Measurements from ENCODE around the gene GNAQ. TPM values are rescaled to one million over a fixed set of nuclear protein-coding genes. Genes with fewer than 3 reads are reported as not detected.
A peak's percentile ranks its signal among the peaks of the same experiment; 100 is the strongest.
"Not testable (repeated sequence)": the region's sequence is repeated elsewhere in the genome, so short reads cannot be mapped to it uniquely, and the experiment has no call there.

The GNAQ gene
- total RNA-seq, 1 experiment from 2014 or later: 34.1 TPM

- BruUV-seq (replicated peaks): no TSS peak
- Mint-ChIP-seq H3K27me3 (ENCODE audit: unreplicated experiment) (no peaks in the 10 kb centered on the region), H3K4me3 (ENCODE audit: low read depth, unreplicated experiment) (no peak overlapping the region), H3K36me3 (ENCODE audit: insufficient read depth, unreplicated experiment) (no peaks in the 10 kb centered on the region), H3K27ac (ENCODE audit: unreplicated experiment) (no peak overlapping the region), H3K4me1 (ENCODE audit: low read depth, unreplicated experiment) (no peaks in the 10 kb centered on the region), H3K9me3 (ENCODE audit: low read depth, unreplicated experiment) (no peaks in the 10 kb centered on the region)
- peak; percentile 3 for DNase-seq
- CTCF ChIA-PET: no interaction called here
- TF ChIP-seq, protein P1, sequence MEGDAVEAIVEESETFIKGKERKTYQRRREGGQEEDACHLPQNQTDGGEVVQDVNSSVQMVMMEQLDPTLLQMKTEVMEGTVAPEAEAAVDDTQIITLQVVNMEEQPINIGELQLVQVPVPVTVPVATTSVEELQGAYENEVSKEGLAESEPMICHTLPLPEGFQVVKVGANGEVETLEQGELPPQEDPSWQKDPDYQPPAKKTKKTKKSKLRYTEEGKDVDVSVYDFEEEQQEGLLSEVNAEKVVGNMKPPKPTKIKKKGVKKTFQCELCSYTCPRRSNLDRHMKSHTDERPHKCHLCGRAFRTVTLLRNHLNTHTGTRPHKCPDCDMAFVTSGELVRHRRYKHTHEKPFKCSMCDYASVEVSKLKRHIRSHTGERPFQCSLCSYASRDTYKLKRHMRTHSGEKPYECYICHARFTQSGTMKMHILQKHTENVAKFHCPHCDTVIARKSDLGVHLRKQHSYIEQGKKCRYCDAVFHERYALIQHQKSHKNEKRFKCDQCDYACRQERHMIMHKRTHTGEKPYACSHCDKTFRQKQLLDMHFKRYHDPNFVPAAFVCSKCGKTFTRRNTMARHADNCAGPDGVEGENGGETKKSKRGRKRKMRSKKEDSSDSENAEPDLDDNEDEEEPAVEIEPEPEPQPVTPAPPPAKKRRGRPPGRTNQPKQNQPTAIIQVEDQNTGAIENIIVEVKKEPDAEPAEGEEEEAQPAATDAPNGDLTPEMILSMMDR (IDR thresholded peaks at IDR 0.05; ENCODE audit: unreplicated experiment): no peak
- intact Hi-C loops (cut with micrococcal nuclease; ENCODE audit: unreplicated experiment): loop anchor here (5.0 kb wide), 1 partner anchor 308 kb away; no protein-coding TSS in a partner anchor
These were observed 266.5 kb downstream of the GNAQ start for GRCh38 chr9:77764894-77765780.

GRCh38 chr9:77763566-77763965, 268.0 kb downstream of the GNAQ start:
- no peak overlapping the region for H3K4me3 Mint-ChIP-seq (ENCODE audit: low read depth, unreplicated experiment)
- no TSS peak for BruUV-seq (replicated peaks)
- no peak for DNase-seq
- TF ChIP-seq, protein P1 (IDR thresholded peaks at IDR 0.05; ENCODE audit: unreplicated experiment): no peak
- H3K36me3 Mint-ChIP-seq (ENCODE audit: insufficient read depth, unreplicated experiment): no peaks in the 10 kb centered on the region
- CTCF ChIA-PET: no interaction called here
- no peaks in the 10 kb centered on the region for H3K4me1 Mint-ChIP-seq (ENCODE audit: low read depth, unreplicated experiment)
- H3K27ac Mint-ChIP-seq (ENCODE audit: unreplicated experiment): no peak overlapping the region
- no peaks in the 10 kb centered on the region for H3K9me3 Mint-ChIP-seq (ENCODE audit: low read depth, unreplicated experiment)
- intact Hi-C loops (cut with micrococcal nuclease; ENCODE audit: unreplicated experiment): no loop called here
- no peaks in the 10 kb centered on the region for H3K27me3 Mint-ChIP-seq (ENCODE audit: unreplicated experiment)

- H3K4me1 Mint-ChIP-seq (ENCODE audit: low read depth, unreplicated experiment); H3K9me3 Mint-ChIP-seq (ENCODE audit: low read depth, unreplicated experiment); H3K27me3 Mint-ChIP-seq (ENCODE audit: unreplicated experiment); BruUV-seq (replicated peaks); H3K27ac Mint-ChIP-seq (ENCODE audit: unreplicated experiment); H3K36me3 Mint-ChIP-seq (ENCODE audit: insufficient read depth, unreplicated experiment); H3K4me3 Mint-ChIP-seq (ENCODE audit: low read depth, unreplicated experiment); CTCF ChIA-PET; DNase-seq; intact Hi-C loops (cut with micrococcal nuclease; ENCODE audit: unreplicated experiment): not testable (repeated sequence)
These were observed 270.7 kb downstream of the GNAQ start for GRCh38 chr9:77760919-77761318.

DNA sequence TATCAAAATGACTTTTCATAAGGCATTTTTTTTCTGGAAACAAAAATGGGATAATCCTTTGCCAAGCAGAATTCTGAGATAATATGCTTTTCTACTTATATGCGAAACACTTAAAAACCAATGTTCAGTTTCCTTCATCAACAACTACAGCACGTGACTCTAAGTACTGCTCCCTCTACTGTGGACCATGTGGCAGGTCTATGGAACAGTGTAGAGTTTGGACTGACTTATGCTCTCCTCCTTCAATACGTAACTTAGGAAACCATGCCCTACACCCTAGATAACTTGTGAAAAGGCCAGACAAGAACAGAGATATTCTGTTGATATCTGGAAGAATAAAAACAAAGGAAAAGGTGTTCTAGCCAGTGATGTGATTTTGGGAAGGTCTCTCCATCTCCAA, 272.2 kb downstream of the GNAQ start:
- CTCF ChIA-PET: interaction anchor here (0.6 kb wide), 1 partner anchor 804 kb away, joined by 3 read pairs; no protein-coding TSS in a partner anchor
- no peak overlapping the region for H3K4me3 Mint-ChIP-seq (ENCODE audit: low read depth, unreplicated experiment)
- no peak for DNase-seq
- TF ChIP-seq, protein P1 (IDR thresholded peaks at IDR 0.05; ENCODE audit: unreplicated experiment): no peak
- BruUV-seq (replicated peaks): no TSS peak
- no peak overlapping the region for H3K27ac Mint-ChIP-seq (ENCODE audit: unreplicated experiment)
- H3K36me3 Mint-ChIP-seq (ENCODE audit: insufficient read depth, unreplicated experiment): no peaks in the 10 kb centered on the region
- intact Hi-C loops (cut with micrococcal nuclease; ENCODE audit: unreplicated experiment): loop anchor here (10.0 kb wide), 1 partner anchor 195 kb away; no protein-coding TSS in a partner anchor
- no peaks in the 10 kb centered on the region for H3K4me1 Mint-ChIP-seq (ENCODE audit: low read depth, unreplicated experiment)
- H3K9me3 Mint-ChIP-seq (ENCODE audit: low read depth, unreplicated experiment): no peaks in the 10 kb centered on the region
- no peaks in the 10 kb centered on the region for H3K27me3 Mint-ChIP-seq (ENCODE audit: unreplicated experiment)

- Mint-ChIP-seq H3K9me3 (ENCODE audit: low read depth, unreplicated experiment) (no peaks in the 10 kb centered on the region), H3K4me1 (ENCODE audit: low read depth, unreplicated experiment) (peaks cover 5% of the 10 kb centered on the region), H3K4me3 (ENCODE audit: low read depth, unreplicated experiment) (no peak overlapping the region), H3K27me3 (ENCODE audit: unreplicated experiment) (no peaks in the 10 kb centered on the region), H3K36me3 (ENCODE audit: insufficient read depth, unreplicated experiment) (no peaks in the 10 kb centered on the region), H3K27ac (ENCODE audit: unreplicated experiment) (no peak overlapping the region)
- CTCF ChIA-PET: no interaction called here
- no TSS peak for BruUV-seq (replicated peaks)
- intact Hi-C loops (cut with micrococcal nuclease; ENCODE audit: unreplicated experiment): loop anchor here (10.0 kb wide), 1 partner anchor 192 kb away; no protein-coding TSS in a partner anchor
- TF ChIP-seq, protein P1 (IDR thresholded peaks at IDR 0.05; ENCODE audit: unreplicated experiment): no peak
- no peak for DNase-seq
These were observed 275.2 kb downstream of the GNAQ start for GRCh38 chr9:77756449-77756848.
